GM23338 (cell line): ENCODE data around the gene SRXN1.

Experiments used
- NANOG ChIP-seq: IDR thresholded peaks from 2 replicates; pipeline ENCODE4 v1.6.1; 2016; ENCODE audit warnings: antibody characterized with exemption, borderline replicate concordance
- STAT1 ChIP-seq: IDR thresholded peaks from one replicate; pipeline ENCODE4 v1.6.1; 2016; ENCODE audit warnings: antibody characterized with exemption; ENCODE audit not compliant: unreplicated experiment
- TF ChIP-seq, protein P1 (sequence below), 2 experiments: fragments of 200-600 bp in 1 of 2; sonication (generic) in 1 of 2; conservative IDR thresholded peaks; 2 replicates each; pipeline versions ENCODE4 v1.5.1 to v1.6.1; 2016 to 2017; ENCODE audit warnings: antibody characterized with exemption in 2 of 2, low read depth in 2 of 2, mild to moderate bottlenecking in 2 of 2, moderate library complexity in 1 of 2

GRCh38 chr20:621125-621756 lies 31.8 kb downstream of the SRXN1 start:
- TF ChIP-seq, protein P1, sequence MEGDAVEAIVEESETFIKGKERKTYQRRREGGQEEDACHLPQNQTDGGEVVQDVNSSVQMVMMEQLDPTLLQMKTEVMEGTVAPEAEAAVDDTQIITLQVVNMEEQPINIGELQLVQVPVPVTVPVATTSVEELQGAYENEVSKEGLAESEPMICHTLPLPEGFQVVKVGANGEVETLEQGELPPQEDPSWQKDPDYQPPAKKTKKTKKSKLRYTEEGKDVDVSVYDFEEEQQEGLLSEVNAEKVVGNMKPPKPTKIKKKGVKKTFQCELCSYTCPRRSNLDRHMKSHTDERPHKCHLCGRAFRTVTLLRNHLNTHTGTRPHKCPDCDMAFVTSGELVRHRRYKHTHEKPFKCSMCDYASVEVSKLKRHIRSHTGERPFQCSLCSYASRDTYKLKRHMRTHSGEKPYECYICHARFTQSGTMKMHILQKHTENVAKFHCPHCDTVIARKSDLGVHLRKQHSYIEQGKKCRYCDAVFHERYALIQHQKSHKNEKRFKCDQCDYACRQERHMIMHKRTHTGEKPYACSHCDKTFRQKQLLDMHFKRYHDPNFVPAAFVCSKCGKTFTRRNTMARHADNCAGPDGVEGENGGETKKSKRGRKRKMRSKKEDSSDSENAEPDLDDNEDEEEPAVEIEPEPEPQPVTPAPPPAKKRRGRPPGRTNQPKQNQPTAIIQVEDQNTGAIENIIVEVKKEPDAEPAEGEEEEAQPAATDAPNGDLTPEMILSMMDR (conservative IDR thresholded peaks at IDR 0.05; ENCODE audit: low read depth in 2 of 2): no peak
- TF ChIP-seq NANOG (no peak), STAT1 (no peak)
